Activated T-helper 1 cell treated with anti-CD3 and anti-CD28 coated beads, Interleukin-2, amount 50 U/mL, for 16 hours (primary cell): ENCODE measurements around the gene APOC3.

Source experiments
- DNase-seq, 2 donors: peaks; one replicate each; pipeline ENCODE4 v3.0.0-alpha.2; 2020; ENCODE audit warnings: low read depth in 1 of 2, low spot score in 1 of 2

Gene APOC3

GRCh38 chr11:116847612-116848011 lies 17.9 kb downstream of the APOC3 start:
- DNase-seq = no peak

DNA sequence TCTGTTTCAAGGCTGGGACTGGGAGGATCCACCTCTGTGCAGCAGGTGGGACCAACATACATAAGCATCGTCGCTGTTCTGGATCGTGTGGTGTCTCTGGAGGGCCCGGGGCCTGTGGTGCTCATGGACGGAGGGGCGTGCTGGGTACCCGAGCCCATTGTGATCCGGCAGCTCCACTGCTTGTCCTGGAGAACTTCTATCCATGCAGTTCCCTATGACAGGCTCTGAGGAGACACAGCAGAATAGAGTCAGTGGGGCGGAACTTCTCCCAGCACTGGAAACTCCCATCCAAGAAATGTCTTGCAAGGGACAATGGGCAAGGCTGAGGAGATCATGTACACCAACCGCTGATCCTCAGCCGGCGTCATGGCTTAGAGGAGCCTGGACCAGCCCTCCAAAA lies 19.4 kb downstream of the APOC3 start:
- DNase-seq = no peak

GRCh38 chr11:116849486-116849885 lies 19.8 kb downstream of the APOC3 start:
- no peak for DNase-seq

DNA sequence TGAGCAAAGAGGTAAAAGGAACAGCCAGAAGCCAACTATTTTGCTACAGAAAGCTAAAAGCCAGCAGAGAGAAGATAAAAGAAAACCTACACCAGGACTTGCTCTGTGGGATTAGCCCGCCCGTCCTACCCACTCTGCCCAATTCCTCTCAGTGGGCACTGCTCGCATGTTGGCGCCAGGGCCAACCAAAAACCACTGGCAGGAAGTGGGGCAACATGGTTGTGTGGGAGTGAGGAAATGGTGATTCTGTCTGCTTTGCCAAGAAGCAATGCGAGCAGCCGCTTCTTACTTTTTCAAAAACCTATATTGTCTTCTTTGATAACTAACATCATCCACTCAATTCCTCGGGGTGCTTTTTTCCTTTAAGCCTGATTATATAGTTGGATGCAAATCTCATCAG lies 21.9 kb downstream of the APOC3 start:
- DNase-seq = peak in 1 of 2 donors; percentile 14

DNA sequence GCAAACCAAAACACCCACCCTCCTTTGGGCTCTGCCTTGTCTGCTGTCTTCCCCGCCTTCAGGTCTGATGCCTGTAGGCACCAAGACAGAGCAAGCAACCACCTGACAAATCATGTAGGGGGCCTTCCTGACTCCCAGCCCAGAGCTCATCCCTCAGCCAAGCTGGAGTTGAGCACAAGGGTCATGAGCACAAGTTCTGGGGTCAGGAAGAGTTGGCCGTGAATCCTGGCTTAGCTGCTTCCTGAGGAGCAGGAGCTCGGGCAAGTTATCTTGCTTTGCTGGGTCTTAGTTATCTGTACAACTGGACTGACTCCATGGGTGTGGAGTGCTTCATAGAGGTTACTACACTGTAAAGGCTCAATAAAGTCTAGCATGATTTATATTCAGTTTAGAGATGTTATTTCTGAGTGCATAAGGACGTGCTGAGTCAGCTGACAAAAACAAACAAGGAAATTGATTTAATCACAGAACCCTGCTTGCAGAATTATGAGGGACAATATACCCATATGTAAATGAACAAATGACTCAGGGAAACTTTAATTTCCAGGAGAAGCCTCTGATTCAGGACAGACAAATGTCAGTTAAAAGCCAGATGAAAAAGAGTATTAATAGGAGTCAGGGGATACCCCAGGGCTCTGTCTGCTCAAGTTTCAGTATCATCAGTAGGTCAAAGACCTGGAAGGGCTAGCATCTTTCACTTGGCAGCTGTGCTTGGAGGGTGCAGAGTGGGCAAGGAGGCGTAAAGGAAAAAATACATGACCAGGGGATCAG lies 22.7 kb downstream of the APOC3 start:
- DNase-seq = no peak

GRCh38 chr11:116853461-116854073 lies 23.9 kb downstream of the APOC3 start:
- DNase-seq = peak in 1 of 2 donors; percentile 30

- no peak for DNase-seq
Observed at GRCh38 chr11:116855413-116855812, 25.7 kb downstream of the APOC3 start.

DNA sequence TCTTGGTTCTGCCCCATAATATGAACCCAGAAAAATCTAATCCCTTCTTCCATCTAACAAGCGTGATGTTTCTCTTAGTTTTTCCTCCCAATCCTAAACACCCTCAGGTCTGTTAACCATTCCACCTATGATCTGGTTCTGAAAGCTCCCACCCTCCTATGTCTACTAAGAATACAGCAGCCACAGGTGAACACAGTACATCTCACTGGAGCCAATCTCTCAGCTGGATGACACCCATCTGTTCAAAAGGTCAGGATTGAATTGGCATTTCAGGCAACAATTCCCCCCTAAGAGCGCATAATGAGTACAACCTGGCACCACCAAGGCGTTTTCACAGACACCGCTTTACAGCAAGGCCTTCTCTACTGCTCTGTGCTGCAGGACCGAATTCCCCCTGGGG lies 26.7 kb downstream of the APOC3 start:
- DNase-seq = no peak

- DNase-seq = no peak
Observed at GRCh38 chr11:116857316-116857715, 27.6 kb downstream of the APOC3 start.

- DNase-seq = no peak
Observed at GRCh38 chr11:116857936-116858335, 28.2 kb downstream of the APOC3 start.

DNA sequence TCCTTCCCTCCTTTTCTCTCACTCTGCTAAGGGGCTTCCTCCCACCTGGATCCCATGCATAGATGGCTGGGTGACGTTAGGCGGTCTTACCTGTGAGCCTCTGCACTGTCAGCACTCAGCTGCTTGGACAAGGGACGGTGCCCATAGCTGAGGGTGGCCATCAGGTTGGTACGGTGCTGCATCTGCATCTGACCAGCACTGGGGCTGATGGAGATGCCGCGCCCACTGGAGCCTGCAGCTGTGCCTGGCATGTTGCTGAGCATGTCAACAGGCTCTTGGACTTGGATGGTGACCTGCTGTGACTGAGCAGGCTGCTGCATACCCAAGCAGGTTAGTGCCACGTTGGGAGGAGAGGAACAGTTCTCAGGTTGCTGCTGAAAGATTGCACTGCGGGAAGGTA lies 29.5 kb downstream of the APOC3 start:
- DNase-seq = no peak

DNA sequence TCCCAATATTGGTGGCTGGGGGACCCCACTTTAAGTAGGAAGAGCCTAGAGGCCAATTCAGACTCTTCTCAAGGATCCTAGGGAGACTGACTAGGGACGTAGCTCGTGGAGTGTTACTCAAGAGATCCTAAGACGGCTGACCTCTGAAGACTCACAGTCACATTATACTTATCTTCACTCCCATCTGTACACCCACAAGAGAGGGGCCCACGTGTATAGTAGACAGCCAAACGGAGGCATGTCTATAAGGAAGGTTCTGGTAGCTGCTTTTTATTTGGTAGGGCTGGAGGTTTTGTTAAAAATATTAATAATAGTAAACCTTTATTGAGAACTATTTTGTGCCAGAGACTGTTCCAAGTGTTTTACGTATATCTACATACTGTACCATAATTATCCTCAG lies 30.6 kb downstream of the APOC3 start:
- no peak for DNase-seq

DNA sequence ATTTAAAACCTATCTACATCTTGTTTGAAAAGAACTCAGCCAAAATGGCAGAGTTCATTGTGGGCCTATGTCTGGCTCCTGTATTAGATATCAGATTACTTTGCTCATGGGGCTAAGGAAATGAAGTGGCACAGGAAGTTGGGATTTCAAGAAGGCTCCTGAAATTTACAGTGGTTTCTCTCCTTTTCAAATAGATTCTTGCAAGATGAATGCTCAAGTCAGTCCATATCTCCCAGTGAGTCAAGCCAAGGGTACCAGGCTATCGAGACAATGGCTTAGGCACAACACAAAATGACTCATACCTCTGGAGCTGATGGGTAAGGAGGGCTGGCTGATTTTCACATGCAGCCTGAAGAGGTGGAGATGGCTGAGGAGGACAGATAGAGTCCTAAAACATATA lies 31.8 kb downstream of the APOC3 start:
- no peak for DNase-seq

DNA sequence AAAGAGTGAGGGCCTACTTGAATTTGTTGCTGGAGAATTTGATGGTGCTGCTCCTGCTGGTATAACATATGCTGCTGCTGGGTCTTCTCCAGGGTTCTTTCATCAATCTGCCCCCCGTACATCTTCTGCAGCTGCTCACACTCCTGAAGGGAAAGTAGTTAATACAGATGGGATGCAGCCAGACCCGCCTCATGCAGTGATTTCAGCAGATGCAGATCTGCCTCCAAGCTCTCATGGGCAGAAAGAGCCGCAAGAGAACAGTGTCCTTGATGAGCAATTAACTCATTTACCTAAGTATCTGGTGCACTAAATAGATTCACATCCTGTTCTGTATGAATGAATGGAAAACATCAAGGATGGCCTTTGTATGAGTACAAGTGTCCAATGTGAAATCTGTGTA lies 32.5 kb downstream of the APOC3 start:
- no peak for DNase-seq

DNA sequence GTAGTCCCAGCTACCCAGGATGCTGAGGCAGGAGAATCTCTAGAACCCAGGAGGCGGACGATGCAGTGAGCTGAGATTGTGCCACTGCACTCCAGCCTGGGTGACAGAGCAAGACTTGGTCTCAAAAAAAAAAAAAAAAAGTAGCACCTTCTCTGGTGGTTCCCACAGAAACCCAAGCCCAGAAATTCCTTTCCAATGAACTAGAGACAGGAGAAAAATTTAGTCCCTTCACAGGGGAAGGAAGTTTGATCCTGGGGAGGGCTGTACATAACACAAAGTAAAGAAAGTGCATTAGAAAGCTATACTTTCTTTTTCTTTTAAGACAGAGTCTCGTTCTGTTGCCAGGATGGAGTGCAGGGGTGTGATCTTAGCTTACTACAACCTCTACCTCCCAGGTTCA lies 33.2 kb downstream of the APOC3 start:
- DNase-seq = no peak

- DNase-seq = no peak
Observed at GRCh38 chr11:116864531-116864930, 34.8 kb downstream of the APOC3 start.

DNA sequence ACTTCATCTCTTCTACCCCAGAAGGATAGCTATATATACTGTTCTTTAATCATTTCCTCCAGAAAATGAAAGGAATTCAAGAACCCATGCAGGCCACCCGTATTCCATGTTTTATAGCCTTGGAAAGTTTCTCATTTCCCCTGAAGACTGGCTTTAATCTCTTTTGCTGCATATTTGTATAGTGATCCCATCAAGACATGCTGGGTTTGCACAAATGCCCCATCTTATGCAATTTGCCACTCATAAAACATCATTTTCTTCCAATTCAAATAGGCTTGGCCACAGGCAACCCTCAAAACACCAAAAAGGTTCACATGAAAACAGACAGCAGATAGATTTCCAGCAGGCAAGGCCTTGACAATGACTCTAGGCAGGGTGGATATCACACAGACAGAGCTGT lies 36.0 kb downstream of the APOC3 start:
- DNase-seq = no peak

DNA sequence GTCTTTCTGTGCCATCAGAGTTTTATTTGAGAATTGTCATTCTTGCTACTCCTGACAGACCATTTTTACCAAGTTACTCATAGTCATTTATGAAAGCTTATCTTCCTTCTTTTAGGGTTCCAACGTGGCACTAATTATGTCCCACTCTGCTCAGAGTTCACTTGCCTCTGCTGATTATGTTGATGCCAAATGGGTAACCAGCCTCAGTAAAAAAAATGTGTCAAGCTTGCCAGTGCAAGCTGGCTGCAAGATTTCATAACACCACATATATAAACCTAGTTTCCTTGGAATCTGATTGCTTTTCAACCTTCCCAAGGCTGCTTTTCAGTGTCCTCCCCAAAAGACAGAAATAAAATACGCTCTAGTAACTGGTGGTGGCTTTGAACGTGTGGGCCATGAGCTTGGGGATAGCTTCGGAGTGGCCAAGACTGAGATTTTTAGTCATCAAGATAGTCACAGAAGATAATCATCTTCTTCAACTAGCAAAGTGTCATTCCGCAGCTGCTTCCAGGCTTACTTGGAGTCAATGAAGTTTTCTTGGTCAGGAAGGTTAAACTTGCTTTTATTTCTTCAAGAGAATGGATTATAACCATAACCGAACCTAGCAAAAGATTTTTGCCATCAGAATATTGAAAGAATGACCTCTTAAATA lies 37.2 kb downstream of the APOC3 start:
- DNase-seq = no peak

GRCh38 chr11:116867619-116868018 lies 37.9 kb downstream of the APOC3 start:
- DNase-seq = no peak

- no peak for DNase-seq
Observed at GRCh38 chr11:116868066-116868465, 38.4 kb downstream of the APOC3 start.

GRCh38 chr11:116869610-116870009 lies 39.9 kb downstream of the APOC3 start:
- no peak for DNase-seq

DNA sequence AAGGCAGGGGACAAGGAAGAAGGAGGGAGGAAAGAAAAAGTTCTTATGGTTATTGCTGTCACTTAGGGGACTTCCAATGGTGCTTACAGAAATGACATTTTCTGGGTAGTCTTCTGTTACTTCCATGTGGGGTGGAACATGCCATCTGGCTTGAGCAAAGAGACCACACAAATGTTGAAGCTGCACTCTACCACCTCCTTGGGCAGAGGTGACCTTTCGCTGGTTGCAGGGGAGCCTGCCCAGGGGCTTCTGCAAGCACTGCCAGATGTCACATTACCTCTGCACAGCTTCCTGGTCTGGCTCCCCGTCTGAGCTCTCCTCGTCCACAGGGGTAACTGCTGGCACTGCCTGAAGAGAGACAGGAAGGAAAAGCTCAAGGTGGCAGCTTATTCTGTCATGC lies 40.3 kb downstream of the APOC3 start:
- no peak for DNase-seq
